Right lung (tissue), 5 donors: ENCODE results near the gene PHEX. TPM values are rescaled to one million over a fixed set of nuclear protein-coding genes. Genes with fewer than 3 reads are reported as not detected.

Experiments used
- DNase-seq, 2 donors: peaks; one replicate each; pipeline ENCODE4 v3.0.0-alpha.2; 2013
- polyA plus RNA-seq, 5 donors: library from polyadenylated mRNA; unstranded; fragments of 120-200 nt; gene quantifications; one replicate each; pipeline versions ENCODE4 v1.2.1 to v1.2.3, GENCODE V29; 2013; ENCODE audit warnings: inconsistent platforms in 1 of 5, low replicate concordance in 1 of 5; ENCODE audit not compliant: insufficient read length in 5 of 5, insufficient read depth in 1 of 5

The PHEX gene
- polyA plus RNA-seq, 5 donors = 7.5 to 22.3 (median 10.5) TPM

DNA sequence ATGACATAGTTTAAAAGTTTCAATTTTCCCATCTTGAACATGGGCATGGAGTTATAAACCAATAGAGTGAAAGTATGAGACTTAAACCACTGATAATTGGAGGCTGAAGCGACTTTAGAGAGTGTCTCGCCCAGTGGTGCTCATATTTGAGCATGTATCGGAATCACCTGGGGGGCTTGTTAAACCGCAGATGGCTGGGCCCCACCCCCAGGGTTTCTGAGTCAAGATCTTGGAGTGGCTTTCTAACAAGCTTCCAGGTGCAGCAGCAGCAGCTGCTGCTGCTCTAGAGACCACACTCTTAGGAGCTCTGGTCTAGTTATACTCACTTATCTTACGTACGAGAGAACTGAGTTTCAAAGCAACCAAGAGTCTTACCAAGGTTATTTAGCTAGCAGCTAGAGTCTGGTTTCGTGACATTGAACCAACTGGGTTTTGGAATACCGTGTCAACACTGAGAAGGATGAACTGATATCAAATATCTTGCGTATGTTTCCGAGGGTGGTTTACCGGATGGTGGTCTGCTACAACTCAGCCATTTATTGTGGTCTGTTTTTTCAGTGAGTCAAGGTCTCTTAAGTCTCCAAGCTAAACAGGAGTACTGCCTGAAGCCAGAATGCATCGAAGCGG lies 5.9 kb downstream of the PHEX start:
- DNase-seq = no peak

- no peak for DNase-seq
Measured at GRCh38 chrX:22039541-22039940, 7.4 kb downstream of the PHEX start.

DNA sequence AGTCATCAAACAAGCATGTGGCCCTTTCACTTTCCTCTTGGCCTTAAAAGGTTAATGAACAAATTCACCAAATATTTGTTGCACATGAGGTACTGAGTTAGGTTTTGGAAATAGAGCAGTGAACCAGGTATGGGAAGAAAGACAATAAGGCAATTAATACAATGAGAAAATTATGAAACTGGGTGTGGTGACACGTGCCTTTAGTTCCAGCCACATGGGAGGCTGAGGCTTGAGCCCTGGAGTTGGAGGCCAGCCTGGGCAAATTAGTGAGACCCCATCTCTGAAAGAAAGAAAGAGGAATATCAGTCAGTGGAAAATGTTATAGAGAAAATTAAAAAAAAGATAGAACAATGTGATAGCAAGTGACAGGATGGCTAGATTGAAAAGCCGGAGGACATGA lies 8.1 kb downstream of the PHEX start:
- no peak for DNase-seq

DNA sequence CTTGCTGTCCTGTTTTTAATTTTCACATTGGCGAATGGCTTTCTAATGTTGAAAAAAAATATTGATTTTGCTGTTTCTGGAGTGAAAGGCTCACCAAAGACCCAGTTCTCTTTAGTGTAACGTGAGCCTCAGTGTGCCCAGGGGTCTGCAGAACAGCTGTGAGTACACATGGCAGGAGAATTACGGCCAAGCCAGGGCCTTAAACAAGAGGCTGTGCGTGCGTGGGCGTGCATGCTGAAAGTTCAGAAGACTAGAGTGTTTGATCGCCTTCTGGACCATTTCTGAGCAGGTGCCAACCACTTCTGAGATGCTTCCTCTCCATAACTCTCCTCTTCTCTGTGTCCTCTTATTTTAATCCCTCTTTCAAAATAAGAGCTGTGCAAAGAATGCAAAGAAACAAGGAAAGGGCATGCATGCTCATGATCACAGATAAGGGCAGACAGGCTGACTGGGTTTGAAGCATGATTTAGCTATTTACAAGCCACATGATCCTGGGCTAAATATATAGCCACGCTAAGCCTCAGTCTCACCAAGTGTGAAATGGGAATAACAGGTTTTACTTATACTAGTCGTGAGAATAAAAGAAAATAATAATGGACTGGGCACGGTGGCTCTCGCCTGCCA lies 9.9 kb downstream of the PHEX start:
- DNase-seq = no peak

DNA sequence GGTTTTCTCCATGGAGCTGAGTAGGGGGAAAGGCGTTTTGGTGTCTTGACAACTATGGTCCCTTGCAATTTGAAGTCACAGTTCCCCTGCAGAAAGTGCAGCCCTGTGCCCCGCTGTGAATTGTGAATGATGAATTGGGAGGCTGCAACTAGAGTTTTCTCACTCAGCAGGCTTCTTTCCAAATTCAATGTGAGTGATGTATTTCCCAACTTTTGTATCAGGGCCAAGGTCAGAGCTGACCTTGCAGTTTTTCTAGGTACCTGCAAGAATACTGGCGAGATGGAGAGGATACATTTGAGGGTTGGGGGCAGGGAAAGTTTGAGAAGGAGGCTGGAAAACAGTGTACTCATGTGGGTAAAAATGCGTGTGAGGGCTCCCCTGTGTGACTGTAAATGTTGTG lies 11.7 kb downstream of the PHEX start:
- no peak for DNase-seq

GRCh38 chrX:22047468-22047867 lies 15.3 kb downstream of the PHEX start:
- peak; percentile 55 to 62 for DNase-seq

GRCh38 chrX:22053481-22053880 lies 21.4 kb downstream of the PHEX start:
- DNase-seq = no peak

GRCh38 chrX:22056235-22056634 lies 24.1 kb downstream of the PHEX start:
- no peak for DNase-seq

DNA sequence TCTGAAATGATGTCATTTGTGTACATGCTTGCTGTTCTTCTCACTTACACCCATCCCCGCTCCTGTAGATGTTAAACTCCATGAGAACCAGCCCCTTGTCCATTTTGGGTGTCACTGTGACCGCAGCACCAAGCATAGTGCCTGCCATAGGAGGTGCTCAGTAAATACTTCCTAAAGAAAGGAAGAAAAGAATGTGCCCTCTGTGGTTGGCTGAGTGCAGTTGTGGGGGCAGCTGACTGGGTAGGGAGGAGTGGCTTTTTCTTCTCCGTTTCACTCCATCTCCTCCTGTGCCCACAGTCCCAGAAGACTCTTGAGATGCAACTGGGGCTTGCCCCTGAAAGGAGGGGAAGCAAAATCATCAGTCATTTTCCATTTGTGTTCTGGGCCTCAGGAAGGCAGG lies 25.5 kb downstream of the PHEX start:
- no peak for DNase-seq

DNA sequence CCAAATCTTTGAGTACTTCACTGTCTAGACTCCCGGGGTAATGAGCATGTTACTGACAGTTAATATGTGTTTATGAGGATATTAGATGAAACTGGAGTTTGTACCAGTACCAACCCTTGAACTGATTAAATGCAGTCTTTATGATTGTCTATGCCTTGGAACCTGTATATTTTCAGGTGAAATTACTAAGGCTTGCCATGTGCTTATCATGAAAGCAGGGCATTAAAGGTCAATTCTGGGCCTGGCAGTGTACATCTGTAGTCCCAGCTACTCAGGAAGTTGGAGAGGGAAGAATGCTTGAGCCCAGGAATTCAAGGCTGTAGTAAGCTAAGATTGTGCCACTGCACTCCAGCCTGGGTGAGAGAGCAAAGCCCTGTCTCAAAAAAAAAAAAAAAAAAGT lies 27.6 kb downstream of the PHEX start:
- no peak for DNase-seq

- DNase-seq = no peak
Measured at GRCh38 chrX:22060415-22061280, 28.5 kb downstream of the PHEX start.

- no peak for DNase-seq
Measured at GRCh38 chrX:22063284-22063683, 31.2 kb downstream of the PHEX start.

DNA sequence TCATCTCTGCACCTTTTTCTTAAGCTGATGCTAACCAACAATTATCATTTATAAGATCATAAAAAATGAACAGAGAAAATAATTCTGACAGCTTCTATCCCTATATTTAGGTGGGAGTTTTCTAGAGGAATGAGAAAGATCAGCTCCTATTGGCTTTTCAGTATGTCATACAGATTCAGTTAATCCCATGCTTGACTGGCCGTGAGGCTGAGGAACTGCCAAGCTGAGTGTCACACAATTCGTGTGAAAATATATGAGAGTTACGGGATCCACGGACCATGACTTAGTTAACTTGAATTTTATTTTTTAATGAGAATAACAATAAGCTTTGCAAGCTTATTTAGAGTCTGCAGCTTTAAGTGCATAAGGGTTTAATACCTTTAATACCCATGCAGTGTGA lies 37.5 kb downstream of the PHEX start:
- no peak for DNase-seq

DNA sequence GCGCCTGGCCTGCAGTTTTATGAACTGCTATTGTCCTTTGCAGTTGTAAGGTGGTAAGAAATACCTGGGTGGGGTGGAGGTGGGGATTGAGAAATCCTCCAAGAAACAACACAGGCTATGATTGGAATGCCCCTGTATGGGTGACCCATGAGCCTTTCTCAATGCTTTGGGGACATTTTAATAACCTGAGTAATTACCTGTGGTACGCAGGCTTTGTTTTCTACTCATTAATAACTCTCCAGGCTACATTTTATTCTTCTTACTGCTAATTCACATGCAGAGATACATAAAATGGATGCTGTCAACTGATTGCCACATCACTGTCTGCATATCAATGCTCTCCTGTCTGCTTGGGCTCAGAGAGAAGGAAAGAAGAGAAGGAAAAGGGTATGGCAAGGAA lies 41.8 kb downstream of the PHEX start:
- DNase-seq = no peak

DNA sequence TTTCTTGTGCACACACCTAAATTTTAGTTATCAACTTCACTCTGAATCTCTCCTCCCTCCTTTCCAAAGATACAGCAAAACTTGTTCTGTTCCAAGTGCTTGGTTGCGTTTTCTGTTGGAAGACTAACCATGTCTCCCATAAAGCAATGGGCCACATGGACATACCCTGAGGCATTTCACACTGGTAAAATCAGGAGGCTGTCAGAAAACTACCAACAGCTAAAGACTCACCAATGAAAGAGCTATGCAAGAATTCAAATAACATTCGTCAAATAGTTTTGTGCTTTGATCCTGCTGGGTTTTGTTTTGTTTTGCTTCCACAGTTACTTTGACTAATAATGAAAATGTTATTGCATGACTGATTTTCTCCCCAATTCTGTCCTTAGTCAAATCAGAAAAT lies 46.0 kb downstream of the PHEX start:
- no peak for DNase-seq

DNA sequence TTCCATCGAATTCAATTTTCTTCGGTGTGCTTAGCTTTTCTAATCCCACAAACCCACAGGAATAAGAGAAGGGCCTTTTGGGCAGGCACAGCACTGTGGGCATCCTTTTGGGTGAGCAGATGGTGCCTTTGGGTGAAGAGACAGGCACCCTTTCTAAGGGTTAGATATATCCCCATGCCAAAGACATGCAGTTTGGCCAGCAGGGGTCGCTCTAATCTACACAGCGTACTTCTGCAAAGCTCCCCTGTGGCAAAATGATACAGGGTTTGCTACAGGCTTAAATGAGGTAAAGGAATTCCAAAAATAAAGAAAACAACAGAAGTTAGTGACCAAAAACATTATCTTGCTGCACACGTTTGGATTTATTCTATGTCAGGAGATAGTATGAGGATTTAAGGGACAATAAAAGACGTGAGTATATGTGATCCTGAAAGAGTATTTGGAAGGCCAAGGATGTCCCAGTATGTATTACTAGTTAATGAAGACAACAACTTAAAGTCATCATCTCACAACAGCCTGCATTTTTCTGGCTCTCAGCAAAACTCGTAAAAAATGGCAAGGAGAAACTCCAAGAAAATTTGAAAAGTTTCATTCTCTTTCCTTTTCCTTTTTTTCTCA lies 49.5 kb downstream of the PHEX start:
- DNase-seq = no peak

DNA sequence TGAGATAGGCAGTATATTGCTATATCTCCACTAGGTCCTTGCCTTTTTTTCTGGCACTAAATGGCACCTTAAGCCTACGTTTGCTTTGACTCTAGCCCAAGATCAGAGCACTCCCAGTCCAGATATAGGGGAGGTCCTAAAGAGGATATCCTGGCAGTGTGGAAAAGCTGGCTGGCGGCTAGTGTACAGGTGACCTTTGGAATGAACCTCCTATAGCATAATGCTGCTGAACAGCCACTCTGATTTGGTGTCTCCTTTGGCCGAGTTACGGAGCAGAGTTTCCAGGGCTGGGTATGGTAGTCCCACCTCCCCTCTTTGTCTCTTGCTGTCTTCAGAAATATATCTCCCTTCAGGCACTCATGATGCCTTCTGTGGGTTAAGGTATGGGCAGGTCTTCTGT lies 53.9 kb downstream of the PHEX start:
- DNase-seq = no peak

GRCh38 chrX:22087011-22087557 lies 55.0 kb downstream of the PHEX start:
- DNase-seq = no peak

GRCh38 chrX:22088326-22088725 lies 56.2 kb downstream of the PHEX start:
- DNase-seq = no peak

- no peak for DNase-seq
Measured at GRCh38 chrX:22090181-22090580, 58.1 kb downstream of the PHEX start.

GRCh38 chrX:22093550-22093949 lies 61.4 kb downstream of the PHEX start:
- DNase-seq = no peak

DNA sequence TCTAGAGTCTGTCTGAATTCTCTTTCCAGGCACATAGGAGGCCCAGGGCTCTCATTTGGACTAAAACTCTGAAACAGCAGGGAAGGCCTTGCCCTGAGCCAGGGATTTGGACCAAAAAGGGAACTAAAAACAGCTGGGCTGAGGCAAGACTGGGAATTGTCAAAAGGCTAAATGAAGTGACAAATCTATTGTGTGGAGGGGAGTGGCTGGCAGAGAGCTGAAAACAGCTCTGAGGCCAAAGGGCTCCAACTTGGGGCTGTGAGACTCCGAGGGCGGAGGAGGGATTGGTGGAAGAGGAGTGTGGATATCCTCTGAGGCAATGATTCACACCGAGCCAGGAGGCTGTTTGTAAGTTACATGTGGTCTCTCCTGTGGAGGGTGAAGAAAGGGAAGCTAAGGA lies 63.2 kb downstream of the PHEX start:
- peak; percentile 68 to 75 for DNase-seq
